H1 (cell line): Measurements from ENCODE around the gene RNF187. TPM values are rescaled to one million over a fixed set of nuclear protein-coding genes. Genes with fewer than 3 reads are reported as not detected.
"Not testable (repeated sequence)": the region's sequence is repeated elsewhere in the genome, so short reads cannot be mapped to it uniquely, and the experiment has no call there.

Experiments
- CTCF ChIA-PET: fragments of 300-600 bp; sonication (Branson Sonifier 250); formaldehyde crosslinking; loops from one replicate; lab custom pipeline; 2021; ENCODE audit not compliant: partially characterized antibody; lab: Charles Lee
- POLR2A ChIA-PET: fragments of 300-600 bp; sonication (Branson Sonifier 250); formaldehyde crosslinking; loops from one replicate; lab custom pipeline; 2021; ENCODE audit warnings: inconsistent platforms; ENCODE audit not compliant: partially characterized antibody; lab: Charles Lee
- DNase-seq, 2 experiments: peaks; one replicate each; pipeline versions ENCODE4 v3.0.0 to v3.0.0-alpha.2; 2010 to 2022; ENCODE audit warnings: low spot score in 2 of 2, low read depth in 1 of 2, mixed read lengths in 1 of 2
- FAIRE-seq: peaks from 2 replicates; lab custom pipeline; 2011; peaks lifted over from hg19 to GRCh38; lab: Jason Lieb, UNC
- H2AFZ ChIP-seq: 2 replicates; pipeline ENCODE4 v1.8.1; 2012; ENCODE audit warnings: low read length, inconsistent platforms
- H2AK5ac ChIP-seq: 2 replicates; pipeline ENCODE4 v1.6.1; 2013; ENCODE audit warnings: low read depth, low read length
- H2BK120ac ChIP-seq: replicated peaks from 2 replicates; pipeline ENCODE3; 2013; ENCODE audit warnings: low read depth, low read length, inconsistent platforms
- H2BK12ac ChIP-seq: 2 replicates; pipeline ENCODE4 v1.6.1; 2013; ENCODE audit warnings: low read depth, low read length
- H2BK15ac ChIP-seq: 2 replicates; pipeline ENCODE4 v1.6.1; 2013; ENCODE audit warnings: low read length
- H2BK20ac ChIP-seq: 2 replicates; pipeline ENCODE4 v1.6.1; 2013; ENCODE audit warnings: low read length
- H2BK5ac ChIP-seq: 2 replicates; pipeline ENCODE4 v1.6.1; 2013; ENCODE audit warnings: low read depth, low read length
- H3K14ac ChIP-seq: 2 replicates; pipeline ENCODE4 v1.6.1; 2013; ENCODE audit warnings: inconsistent platforms; ENCODE audit not compliant: insufficient read length
- H3K18ac ChIP-seq: 2 replicates; pipeline ENCODE4 v1.6.1; 2013; ENCODE audit warnings: low read length; ENCODE audit errors: extremely low read depth
- H3K23ac ChIP-seq: 2 replicates; pipeline ENCODE4 v1.6.1; 2013; ENCODE audit warnings: inconsistent platforms; ENCODE audit not compliant: insufficient read length
- H3K23me2 ChIP-seq: 2 replicates; pipeline ENCODE4 v1.6.1; 2013; ENCODE audit warnings: low read depth, low read length
- H3K27ac ChIP-seq: 2 replicates; pipeline ENCODE4 v1.6.1; 2011; ENCODE audit warnings: low read depth, low read length, inconsistent platforms
- H3K27me3 ChIP-seq, 4 experiments: replicated peaks in 1 of 4; 1 replicate in 1 of 4; 2 replicates in 3 of 4; pipeline versions ENCODE4 v1.6.1 to v1.8.1; 2011 to 2013; ENCODE audit warnings: low read length in 3 of 4, mild to moderate bottlenecking in 3 of 4, inconsistent platforms in 2 of 4, mixed read lengths in 2 of 4, moderate library complexity in 1 of 4; ENCODE audit not compliant: control insufficient read depth in 3 of 4, insufficient read depth in 3 of 4; ENCODE audit errors: extremely low read depth in 1 of 4
- H3K36me3 ChIP-seq, 4 experiments: 2 replicates each; pipeline versions ENCODE4 v1.6.1 to v1.8.1; 2011 to 2013; ENCODE audit warnings: mild to moderate bottlenecking in 4 of 4, low read length in 3 of 4, moderate library complexity in 2 of 4, control low read depth in 1 of 4, inconsistent platforms in 1 of 4; ENCODE audit not compliant: insufficient read depth in 4 of 4, control insufficient read depth in 2 of 4
- H3K4ac ChIP-seq: replicated peaks from 2 replicates; pipeline ENCODE3; 2013; ENCODE audit warnings: low read length, low read depth, mixed read lengths, inconsistent platforms; ENCODE audit not compliant: insufficient read length
- H3K4me1 ChIP-seq, 4 experiments: replicated peaks in 1 of 4; 1 replicate in 1 of 4; 2 replicates in 3 of 4; pipeline versions ENCODE4 v1.6.1 to v1.8.1; 2011 to 2013; ENCODE audit warnings: low read length in 3 of 4, inconsistent platforms in 2 of 4, mixed read lengths in 1 of 4; ENCODE audit not compliant: insufficient read depth in 4 of 4, control insufficient read depth in 3 of 4
- H3K4me2 ChIP-seq, 2 experiments: 2 replicates each; pipeline versions ENCODE4 v1.6.1 to v1.8.1; 2011 to 2013; ENCODE audit warnings: low read depth in 2 of 2, low read length in 2 of 2, control low read depth in 1 of 2, inconsistent platforms in 1 of 2, mild to moderate bottlenecking in 1 of 2; ENCODE audit not compliant: insufficient read depth in 1 of 2
- H3K4me3 ChIP-seq, 4 experiments: fragments of 200-600, 300-600 bp in 1 of 4; sonication (generic), shearing (Covaris generic), sonication (Bioruptor Twin) in 1 of 4; 2 replicates each; pipeline versions ENCODE4 v1.5.1 to v1.8.1; 2011 to 2016; ENCODE audit warnings: low read length in 4 of 4, low read depth in 3 of 4, control low read depth in 2 of 4, inconsistent platforms in 2 of 4, mild to moderate bottlenecking in 2 of 4, mixed read lengths in 1 of 4, moderate library complexity in 1 of 4; ENCODE audit not compliant: insufficient read depth in 2 of 4; ENCODE audit errors: extremely low read depth in 1 of 4
- H3K56ac ChIP-seq: replicated peaks from 2 replicates; pipeline ENCODE3; 2013; ENCODE audit warnings: low read depth, mild to moderate bottlenecking, mixed read lengths, low read length, inconsistent platforms; ENCODE audit not compliant: insufficient read length
- H3K79me1 ChIP-seq: 2 replicates; pipeline ENCODE4 v1.6.1; 2013; ENCODE audit warnings: low read depth, low read length, control low read depth
- H3K79me2 ChIP-seq, 2 experiments: 2 replicates each; pipeline versions ENCODE4 v1.6.1 to v1.8.1; 2012 to 2013; ENCODE audit warnings: low read length in 2 of 2, mild to moderate bottlenecking in 2 of 2, inconsistent platforms in 1 of 2; ENCODE audit not compliant: insufficient read depth in 2 of 2, control insufficient read depth in 1 of 2
- H3K9ac ChIP-seq, 4 experiments: replicated peaks in 1 of 4; 1 replicate in 1 of 4; 2 replicates in 3 of 4; pipeline versions ENCODE4 v1.6.1 to v1.8.1; 2011 to 2013; ENCODE audit warnings: low read depth in 3 of 4, low read length in 3 of 4, control low read depth in 2 of 4, mild to moderate bottlenecking in 2 of 4, moderate library complexity in 2 of 4, inconsistent platforms in 1 of 4; ENCODE audit errors: extremely low read depth in 1 of 4
- H3K9me3 ChIP-seq, 2 experiments: 2 replicates each; pipeline versions ENCODE4 v1.6.1 to v1.8.1; 2012 to 2013; ENCODE audit warnings: mild to moderate bottlenecking in 2 of 2, moderate library complexity in 2 of 2, control low read depth in 1 of 2, inconsistent platforms in 1 of 2, low read depth in 1 of 2, low read length in 1 of 2, mixed read lengths in 1 of 2; ENCODE audit not compliant: insufficient read depth in 2 of 2
- H4K20me1 ChIP-seq, 2 experiments: replicated peaks in 1 of 2; 2 replicates each; pipeline versions ENCODE3 to v1.8.1; 2011 to 2013; ENCODE audit warnings: inconsistent platforms in 2 of 2, low read length in 2 of 2, mild to moderate bottlenecking in 1 of 2; ENCODE audit not compliant: insufficient read depth in 2 of 2, control insufficient read depth in 1 of 2
- H4K5ac ChIP-seq: 2 replicates; pipeline ENCODE4 v1.6.1; 2013; ENCODE audit warnings: low read length, low read depth, mixed read lengths, inconsistent platforms; ENCODE audit not compliant: insufficient read length
- H4K8ac ChIP-seq: 2 replicates; pipeline ENCODE4 v1.8.0; 2013; ENCODE audit warnings: mild to moderate bottlenecking, moderate library complexity, low read length, inconsistent platforms; ENCODE audit not compliant: insufficient read depth; ENCODE audit errors: extremely low read depth
- H4K91ac ChIP-seq: replicated peaks from 2 replicates; pipeline ENCODE3; 2013; ENCODE audit warnings: low read length, mixed read lengths, inconsistent platforms; ENCODE audit not compliant: insufficient read length
- BACH1 ChIP-seq: IDR thresholded peaks from 2 replicates; pipeline ENCODE4 v1.6.1; 2012; ENCODE audit warnings: low read length, improper control_type of control experiment
- CTCF ChIP-seq, 3 experiments: IDR thresholded peaks; 1 replicate in 2 of 3; 2 replicates in 1 of 3; pipeline versions ENCODE4 v1.5.1 to v1.6.1; 2011; ENCODE audit warnings: low read length in 3 of 3, mild to moderate bottlenecking in 3 of 3, inconsistent platforms in 2 of 3, low read depth in 1 of 3, moderate library complexity in 1 of 3; ENCODE audit not compliant: insufficient read depth in 1 of 3; ENCODE audit errors: control extremely low read depth in 1 of 3
- EZH2 ChIP-seq: fragments of 200-600 bp; sonication (generic); IDR thresholded peaks from 2 replicates; pipeline ENCODE4 v1.7.1; 2012; ENCODE audit warnings: low read depth, mild to moderate bottlenecking, moderate library complexity, low read length, inconsistent platforms; ENCODE audit not compliant: severe bottlenecking
- HDAC2 ChIP-seq, 2 experiments: fragments of 300-600 bp in 1 of 2; sonication (generic) in 1 of 2; IDR thresholded peaks; 2 replicates each; pipeline ENCODE4 v1.6.1; 2011 to 2012; ENCODE audit warnings: low read depth in 2 of 2, low read length in 2 of 2, mild to moderate bottlenecking in 2 of 2, moderate library complexity in 2 of 2, borderline replicate concordance in 1 of 2, inconsistent platforms in 1 of 2
- PHF8 ChIP-seq: fragments of 200-600 bp; sonication (generic); conservative IDR thresholded peaks from 2 replicates; pipeline ENCODE4 v1.7.1; 2012; ENCODE audit warnings: low read depth, mild to moderate bottlenecking, inconsistent platforms, low read length, moderate library complexity
- RFX5 ChIP-seq: IDR thresholded peaks from 2 replicates; pipeline ENCODE4 v1.6.1; 2011; ENCODE audit warnings: low read depth, low read length, improper control_type of control experiment, borderline replicate concordance
- WGBS, 2 experiments: shearing (Covaris generic) in 1 of 2; methylation state at CpG; one replicate each; pipeline versions ENCODE4 v1.1.6 to v1.1.7; 2013 to 2015; ENCODE audit warnings: low lambda C conversion rate in 2 of 2, mixed read lengths in 2 of 2, inconsistent platforms in 1 of 2, low coverage in 1 of 2, missing lambda C conversion rate in 1 of 2; ENCODE audit not compliant: insufficient replicate concordance in 2 of 2, insufficient coverage in 1 of 2, insufficient read length in 1 of 2; ENCODE audit errors: extremely low coverage in 1 of 2, missing lambda C conversion rate in 1 of 2; 5-methylcytosine and 5-hydroxymethylcytosine counted together
- polyA plus RNA-seq, 7 experiments: library from polyadenylated mRNA; depleted of rRNA in 3 of 7; stranded (reverse) in 5 of 7; unstranded in 2 of 7; fragments of >200 nt in 5 of 7; fragments of 200-250 nt in 2 of 7; gene quantifications; 1 replicate in 5 of 7; 2 replicates in 1 of 7; 4 replicates in 1 of 7; pipeline versions ENCODE4 v1.2.1 to v1.2.3, GENCODE V29; 2011 to 2013; ENCODE audit warnings: missing spikeins in 2 of 7, mixed read lengths in 2 of 7
- total RNA-seq: library from RNA; stranded (reverse); fragmentation: NEBNext Ultra II Directional; extraction: Animal tissue kit (Norgen Biotek cat#: 25700); gene quantifications from 2 replicates; pipeline ENCODE4 v1.2.1, GENCODE V29; 2021

RNF187 gene
- total and polyA plus RNA-seq, 2 of the 8 experiments (the other 6 are each of a cell fraction or from before 2014, with no cell fraction given), result 47.0 to 113 TPM

GRCh38 chr1:228465571-228466146, 21.5 kb upstream of the RNF187 start (continued):
- TF ChIP-seq PHF8, result no peak
- no peak for TF ChIP-seq RFX5
- TF ChIP-seq BACH1, result no peak
- no peak for TF ChIP-seq HDAC2 (IDR thresholded peaks at IDR 0.05; ENCODE audit: borderline replicate concordance in 1 of 2, low read depth in 2 of 2, low read length in 2 of 2)
- TF ChIP-seq EZH2, result no peak
- TF ChIP-seq CTCF (IDR thresholded peaks at IDR 0.05; ENCODE audit: control extremely low read depth in 1 of 3, insufficient read depth in 1 of 3, low read depth in 1 of 3, low read length in 3 of 3), result no peak

- H3K14ac ChIP-seq, H3K79me2 ChIP-seq, H4K20me1 ChIP-seq, H2AFZ ChIP-seq, H3K9ac ChIP-seq, H3K27ac ChIP-seq, H2BK12ac ChIP-seq, H3K4me3 ChIP-seq, H3K56ac ChIP-seq, H3K4me2 ChIP-seq, H4K8ac ChIP-seq, H2BK120ac ChIP-seq, H3K18ac ChIP-seq, DNase-seq, H4K5ac ChIP-seq, H3K23ac ChIP-seq, H2BK20ac ChIP-seq, H3K9me3 ChIP-seq, H2BK15ac ChIP-seq, H4K91ac ChIP-seq, H3K4ac ChIP-seq, H3K36me3 ChIP-seq, H3K79me1 ChIP-seq, FAIRE-seq, H2AK5ac ChIP-seq, H2BK5ac ChIP-seq: not testable (repeated sequence)
- H3K27me3 ChIP-seq, result peaks cover 6 to 52% (median 30%) of the 10 kb centered on the region in 4 experiments
- ChIA-PET CTCF (interaction anchor here (0.5 to 12.4 kb wide), 2 partner anchors 10 to 375 kb away, joined by 4 to 117 read pairs; a partner anchor contains a TSS), POLR2A (interaction anchor here (0.6 to 14.5 kb wide), 3 partner anchors 6 to 47 kb away, joined by 3 to 232 read pairs (median 232); a partner anchor contains a TSS)
- WGBS, 2 experiments, result 67% methylated on average over 1 of the region's 2 CpGs; no CpG with 5 or more reads in 1 of the 2 experiments
- H3K23me2 ChIP-seq, result peaks cover 11% of the 10 kb centered on the region; the same call in 1 of the 2 replicates
- peaks cover 6 to 31% (median 12%) of the 10 kb centered on the region in 4 experiments for H3K4me1 ChIP-seq
These were observed 19.0 kb upstream of the RNF187 start for GRCh38 chr1:228468188-228468587.
